Activated B cell treated with CpG ODN at 0.5 μM for 24 hours (primary cell): ENCODE results near the gene WDR81. TPM values are rescaled to one million over a fixed set of nuclear protein-coding genes. Genes with fewer than 3 reads are reported as not detected.

Experiments used
- ATAC-seq: fragments of 200-7000 bp; cut with Tn5 transposase; one replicate; pipeline ENCODE4 v1.10.0; 2021; ENCODE audit warnings: low read depth, mild to moderate bottlenecking, moderate library complexity
- CTCF ChIA-PET: fragments of 350-600 bp; sonication (Branson Sonifier 250); formaldehyde crosslinking; loops from one replicate; lab custom pipeline; 2021; ENCODE audit warnings: antibody characterized with exemption; lab: Charles Lee
- POLR2A ChIA-PET: fragments of 350-600 bp; sonication (Branson Sonifier 250); formaldehyde crosslinking; loops from one replicate; lab custom pipeline; 2021; ENCODE audit warnings: antibody characterized with exemption; lab: Charles Lee
- DNase-seq: peaks from one replicate; pipeline ENCODE4 v3.0.0; 2022
- H3K27ac Mint-ChIP-seq: one replicate; pipeline ENCODE4 v1.8.0; 2020; ENCODE audit warnings: mixed read lengths
- H3K27me3 Mint-ChIP-seq: one replicate; pipeline ENCODE4 v1.8.0; 2021; ENCODE audit warnings: mixed read lengths
- H3K36me3 Mint-ChIP-seq: one replicate; pipeline ENCODE4 v1.8.0; 2021; ENCODE audit warnings: low read depth, mixed read lengths
- H3K4me1 Mint-ChIP-seq: one replicate; pipeline ENCODE4 v1.8.0; 2021; ENCODE audit warnings: mixed read lengths
- H3K4me3 Mint-ChIP-seq: one replicate; pipeline ENCODE4 v1.8.0; 2020; ENCODE audit warnings: mild to moderate bottlenecking, mixed read lengths
- H3K9me3 Mint-ChIP-seq: one replicate; pipeline ENCODE4 v1.8.0; 2020; ENCODE audit warnings: mixed read lengths
- CTCF ChIP-seq: fragments of 200-600 bp; IDR thresholded peaks from one replicate; pipeline ENCODE4 v1.8.0; 2022; ENCODE audit warnings: antibody characterized with exemption, mild to moderate bottlenecking
- intact Hi-C: fragments of 100-400 bp; cut with micrococcal nuclease; formaldehyde crosslinking; loops from one replicate; pipeline ENCODE4 v1.15.1; 2024
- total RNA-seq: library from RNA; stranded (reverse); gene quantifications from 2 replicates; pipeline ENCODE4 v1.2.3, GENCODE V29; 2022

The WDR81 gene
- total RNA-seq, 1 donor from 2014 or later = 48.4 TPM

GRCh38 chr17:1744551-1745512, 20.3 kb downstream of the WDR81 start:
- ChIA-PET POLR2A (no interaction called here), CTCF (no interaction called here)
- intact Hi-C loops = no loop called here
- Mint-ChIP-seq H3K9me3 (no peaks in the 10 kb centered on the region), H3K4me1 (no peaks in the 10 kb centered on the region), H3K27me3 (no peaks in the 10 kb centered on the region), H3K4me3 (no peak overlapping the region), H3K27ac (no peak overlapping the region), H3K36me3 (no peaks in the 10 kb centered on the region)
- ATAC-seq (no peak), DNase-seq (no peak)
- TF ChIP-seq CTCF = no peak

GRCh38 chr17:1745513-1746020, 21.1 kb downstream of the WDR81 start:
- intact Hi-C loops = no loop called here
- Mint-ChIP-seq H3K4me1 (no peaks in the 10 kb centered on the region), H3K9me3 (no peaks in the 10 kb centered on the region), H3K36me3 (no peaks in the 10 kb centered on the region), H3K27ac (no peak overlapping the region), H3K4me3 (no peak overlapping the region), H3K27me3 (no peaks in the 10 kb centered on the region)
- TF ChIP-seq CTCF = no peak
- DNase-seq = no peak
- ChIA-PET CTCF (no interaction called here), POLR2A (no interaction called here)
- ATAC-seq = no peak

GRCh38 chr17:1746975-1747543, 22.6 kb downstream of the WDR81 start:
- Mint-ChIP-seq H3K4me3 (no peak overlapping the region), H3K27me3 (no peaks in the 10 kb centered on the region), H3K4me1 (peaks cover 4% of the 10 kb centered on the region), H3K27ac (no peak overlapping the region), H3K9me3 (no peaks in the 10 kb centered on the region), H3K36me3 (no peaks in the 10 kb centered on the region)
- POLR2A ChIA-PET = interaction anchor here (1.0 kb wide), 1 partner anchor 35 kb away, joined by 4 read pairs; no protein-coding TSS in a partner anchor
- intact Hi-C loops = no loop called here
- CTCF ChIA-PET = no interaction called here
- DNase-seq = no peak
- no peak for TF ChIP-seq CTCF
- ATAC-seq = no peak

GRCh38 chr17:1750628-1751027, 26.1 kb downstream of the WDR81 start:
- ChIA-PET POLR2A (interaction anchor here (0.6 to 2.4 kb wide), 3 partner anchors 14 to 79 kb away, joined by 5 to 15 read pairs (median 11); partner anchors contain the start of genes RPA1 and SMYD4), CTCF (interaction anchor here (3.1 kb wide), 1 partner anchor 29 kb away, joined by 19 read pairs; no protein-coding TSS in a partner anchor)
- Mint-ChIP-seq H3K27ac (no peak overlapping the region), H3K4me1 (peaks cover 15% of the 10 kb centered on the region), H3K27me3 (no peaks in the 10 kb centered on the region), H3K9me3 (no peaks in the 10 kb centered on the region), H3K4me3 (no peak overlapping the region), H3K36me3 (no peaks in the 10 kb centered on the region)
- intact Hi-C loops = no loop called here
- ATAC-seq = no peak
- DNase-seq = no peak
- TF ChIP-seq CTCF = no peak
